PC-9 (cell line): ENCODE measurements around the gene SLC45A3. TPM values are rescaled to one million over a fixed set of nuclear protein-coding genes. Genes with fewer than 3 reads are reported as not detected.
A peak's percentile ranks its signal among the peaks of the same experiment; 100 is the strongest.

Source experiments
- BruUV-seq: library from RNA; stranded (reverse); fragments of 400-500 nt; replicated peaks from 2 replicates; lab custom pipeline; 2021; lab: Mats Ljungman, UMichigan
- CTCF ChIA-PET: fragments of 300-600 bp; sonication (Branson Sonifier 250); formaldehyde crosslinking; loops from one replicate; lab custom pipeline; 2022; ENCODE audit warnings: antibody characterized with exemption; lab: Charles Lee
- POLR2A ChIA-PET: fragments of 300-600 bp; sonication (Branson Sonifier 250); formaldehyde crosslinking; loops from one replicate; lab custom pipeline; 2022; ENCODE audit warnings: antibody characterized with exemption; ENCODE audit not compliant: unreplicated experiment; lab: Charles Lee
- DNase-seq, 2 experiments: peaks; one replicate each; pipeline versions ENCODE4 v3.0.0 to v3.0.0-alpha.2; 2015 to 2022; ENCODE audit warnings: mixed read lengths in 1 of 2
- H2AFZ ChIP-seq: fragments of 200-600 bp; sonication (generic); 2 replicates; pipeline ENCODE4 v1.8.1; 2017; ENCODE audit warnings: antibody characterized with exemption
- H3F3A ChIP-seq: fragments of 200-600 bp; sonication (generic); 2 replicates; pipeline ENCODE4 v1.8.1; 2017; ENCODE audit warnings: antibody characterized with exemption, mild to moderate bottlenecking, low read depth; ENCODE audit not compliant: insufficient read depth
- H3K27ac ChIP-seq: fragments of 200-600 bp; sonication (generic); 2 replicates; pipeline ENCODE4 v1.6.1; 2016; ENCODE audit warnings: mixed run types
- H3K27me3 ChIP-seq: fragments of 200-600 bp; sonication (generic); 2 replicates; pipeline ENCODE4 v1.6.1; 2016; ENCODE audit warnings: low read depth, mixed run types; ENCODE audit not compliant: insufficient read depth
- H3K36me3 ChIP-seq: fragments of 200-600 bp; sonication (generic); 2 replicates; pipeline ENCODE4 v1.6.1; 2016; ENCODE audit warnings: low read depth, mixed run types
- H3K4me1 ChIP-seq: fragments of 200-600 bp; sonication (generic); replicated peaks from 2 replicates; pipeline ENCODE4 v1.6.1; 2016; ENCODE audit warnings: mixed run types; ENCODE audit not compliant: insufficient read depth
- H3K4me2 ChIP-seq: fragments of 200-600 bp; sonication (generic); 2 replicates; pipeline ENCODE4 v1.6.1; 2017; ENCODE audit warnings: mixed run types
- H3K4me3 ChIP-seq: fragments of 200-600 bp; sonication (generic); 2 replicates; pipeline ENCODE4 v1.6.1; 2016; ENCODE audit warnings: mixed run types
- H3K79me2 ChIP-seq: fragments of 200-600 bp; sonication (generic); 2 replicates; pipeline ENCODE4 v1.6.1; 2017; ENCODE audit warnings: low read depth, mixed run types
- H3K9me2 ChIP-seq: fragments of 200-600 bp; sonication (generic); 2 replicates; pipeline ENCODE4 v1.8.1; 2017; ENCODE audit warnings: mild to moderate bottlenecking; ENCODE audit not compliant: insufficient read depth
- H3K9me3 ChIP-seq: fragments of 200-600 bp; sonication (generic); 2 replicates; pipeline ENCODE4 v1.8.1; 2016; ENCODE audit warnings: low read depth; ENCODE audit not compliant: insufficient read depth
- H4K20me1 ChIP-seq: fragments of 200-600 bp; sonication (generic); 2 replicates; pipeline ENCODE4 v1.8.1; 2017; ENCODE audit not compliant: insufficient read depth
- CTCF ChIP-seq: fragments of 200-600 bp; sonication (generic); conservative IDR thresholded peaks from 2 replicates; pipeline ENCODE4 v1.6.1; 2017; ENCODE audit warnings: mixed run types, antibody characterized with exemption, mild to moderate bottlenecking, moderate library complexity
- EZH2 ChIP-seq: fragments of 200-600 bp; sonication (generic); IDR thresholded peaks from 2 replicates; pipeline ENCODE4 v1.8.0; 2017; ENCODE audit warnings: antibody characterized with exemption, low read depth
- intact Hi-C: fragments of 100-400 bp; cut with micrococcal nuclease; formaldehyde crosslinking; loops from one replicate; pipeline ENCODE4 v1.10.0; 2022; ENCODE audit not compliant: unreplicated experiment
- total RNA-seq: library from RNA; stranded (reverse); gene quantifications from 2 replicates; pipeline ENCODE4 v1.2.3, GENCODE V29; 2021

The SLC45A3 gene
- total RNA-seq, 1 experiment from 2014 or later = 19.9 TPM

DNA sequence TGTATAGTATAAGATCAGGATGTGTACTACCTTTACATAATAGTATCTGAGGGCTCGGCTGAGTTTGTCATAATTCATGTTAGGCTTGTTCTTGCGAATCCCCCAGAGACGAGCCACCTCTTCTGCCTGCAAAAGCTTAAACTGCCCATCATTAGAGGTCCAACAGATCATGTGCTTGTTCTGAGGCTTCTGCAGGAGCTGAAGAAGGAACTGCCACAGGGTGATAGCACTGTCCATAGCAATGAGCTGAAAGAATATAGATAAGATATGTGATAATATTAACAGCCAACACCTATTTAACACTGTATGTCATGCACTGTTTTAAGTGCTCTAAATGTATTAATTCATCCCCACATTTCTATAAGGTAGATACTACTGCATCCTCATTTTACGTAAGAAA, 56.7 kb downstream of the SLC45A3 start:
- Histone ChIP-seq H3K36me3 (peaks cover 24% of the 10 kb centered on the region; the same call in 1 of the 2 replicates), H3K4me2 (no peak overlapping the region), H3K27ac (no peak overlapping the region), H2AFZ (no peak overlapping the region), H3F3A (peaks cover 24% of the 10 kb centered on the region; the same call in 1 of the 2 replicates), H3K9me3 (no peaks in the 10 kb centered on the region), H3K27me3 (no peaks in the 10 kb centered on the region), H4K20me1 (peaks cover 28% of the 10 kb centered on the region), H3K4me1 (no peaks in the 10 kb centered on the region), H3K79me2 (peaks cover 52% of the 10 kb centered on the region), H3K9me2 (no peaks in the 10 kb centered on the region), H3K4me3 (no peak overlapping the region)
- TF ChIP-seq EZH2 (no peak), CTCF (no peak)
- intact Hi-C loops = no loop called here
- DNase-seq = no peak
- POLR2A ChIA-PET = no interaction called here
- no TSS peak for BruUV-seq
- CTCF ChIA-PET = no interaction called here

- Histone ChIP-seq H3F3A (peaks cover 32% of the 10 kb centered on the region), H3K4me1 (no peaks in the 10 kb centered on the region), H3K27me3 (no peaks in the 10 kb centered on the region), H2AFZ (no peak overlapping the region), H3K9me3 (no peaks in the 10 kb centered on the region), H3K4me2 (no peak overlapping the region), H3K27ac (no peak overlapping the region), H3K36me3 (peaks cover 36% of the 10 kb centered on the region), H4K20me1 (peaks cover 13% of the 10 kb centered on the region; the same call in 1 of the 2 replicates), H3K9me2 (no peaks in the 10 kb centered on the region), H3K4me3 (no peak overlapping the region), H3K79me2 (peaks cover 18% of the 10 kb centered on the region)
- TF ChIP-seq EZH2 (no peak), CTCF (no peak)
- no peak for DNase-seq
- CTCF ChIA-PET = interaction anchor here (0.6 kb wide), 2 partner anchors 38 to 1307 kb away, joined by 3 to 4 read pairs; no protein-coding TSS in a partner anchor
- TSS peak; percentile 8 for BruUV-seq
- POLR2A ChIA-PET = no interaction called here
- intact Hi-C loops = no loop called here
These were observed 60.0 kb downstream of the SLC45A3 start for GRCh38 chr1:205620269-205620668.

GRCh38 chr1:205619376-205619775, 60.9 kb downstream of the SLC45A3 start:
- H3K9me3 ChIP-seq = no peaks in the 10 kb centered on the region
- H3K79me2 ChIP-seq = peaks cover 9% of the 10 kb centered on the region
- no peak for TF ChIP-seq EZH2
- TF ChIP-seq CTCF = no peak
- no peak overlapping the region for H3K4me2 ChIP-seq
- intact Hi-C loops = no loop called here
- no peak overlapping the region for H3K4me3 ChIP-seq
- CTCF ChIA-PET = interaction anchor here (0.6 kb wide), 1 partner anchor 879 kb away, joined by 3 read pairs; no protein-coding TSS in a partner anchor
- H3K36me3 ChIP-seq = peaks cover 37% of the 10 kb centered on the region
- POLR2A ChIA-PET = no interaction called here
- no peak for DNase-seq
- H4K20me1 ChIP-seq = peaks cover 5% of the 10 kb centered on the region; the same call in 1 of the 2 replicates
- no peak overlapping the region for H2AFZ ChIP-seq
- H3K27me3 ChIP-seq = no peaks in the 10 kb centered on the region
- BruUV-seq = no TSS peak
- no peaks in the 10 kb centered on the region for H3K9me2 ChIP-seq
- peaks cover 25% of the 10 kb centered on the region for H3F3A ChIP-seq
- H3K27ac ChIP-seq = no peak overlapping the region
- H3K4me1 ChIP-seq = no peaks in the 10 kb centered on the region
